GM12878 (cell line): Measurements from ENCODE around the gene LRRC61. TPM values are rescaled to one million over a fixed set of nuclear protein-coding genes. Genes with fewer than 3 reads are reported as not detected.

Source experiments
- ASH2L ChIP-seq: fragments of 300-600, 200-600 bp; sonication (generic); IDR thresholded peaks from 2 replicates; pipeline ENCODE4 v1.6.1; 2017; ENCODE audit warnings: low read depth, mild to moderate bottlenecking, borderline replicate concordance
- CTCF ChIP-seq, 3 experiments: IDR thresholded peaks in 2 of 3; conservative IDR thresholded peaks in 1 of 3; 2 replicates each; pipeline ENCODE4 v1.5.1; 2011; ENCODE audit warnings: low read depth in 3 of 3, low read length in 3 of 3, mild to moderate bottlenecking in 3 of 3, control low read depth in 2 of 3, moderate library complexity in 2 of 3, inconsistent platforms in 1 of 3, mixed read lengths in 1 of 3; ENCODE audit not compliant: control insufficient read depth in 2 of 3, insufficient read depth in 1 of 3; ENCODE audit errors: extremely low read depth in 1 of 3
- EED ChIP-seq: sonication (generic); IDR thresholded peaks from 2 replicates; pipeline ENCODE4 v1.6.1; 2016; ENCODE audit warnings: antibody characterized with exemption, low read depth
- GATAD2B ChIP-seq: fragments of 450-650 bp; conservative IDR thresholded peaks from 2 replicates; pipeline ENCODE4 v1.6.1; 2017; ENCODE audit warnings: low read depth, mild to moderate bottlenecking, moderate library complexity
- HDAC6 ChIP-seq: fragments of 200-600 bp; sonication (generic); IDR thresholded peaks from one replicate; pipeline ENCODE4 v1.8.0; 2017; ENCODE audit warnings: antibody characterized with exemption; ENCODE audit not compliant: unreplicated experiment
- MEF2A ChIP-seq: IDR thresholded peaks from 2 replicates; pipeline ENCODE4 v1.6.1; 2011; ENCODE audit warnings: low read depth, mild to moderate bottlenecking, low read length, moderate library complexity; ENCODE audit not compliant: insufficient read depth
- MYC ChIP-seq: IDR thresholded peaks from 2 replicates; pipeline ENCODE4 v1.6.1; 2011; ENCODE audit warnings: mild to moderate bottlenecking, low read length, moderate library complexity, inconsistent platforms; ENCODE audit not compliant: insufficient read depth, insufficient replicate concordance, insufficient read length, severe bottlenecking
- NR2F1 ChIP-seq: fragments of 450-650 bp; conservative IDR thresholded peaks from 2 replicates; pipeline ENCODE4 v1.6.1; 2017; ENCODE audit warnings: mild to moderate bottlenecking
- RELA ChIP-seq: fragments of 450-650 bp; IDR thresholded peaks from 2 replicates; pipeline ENCODE4 v1.8.0; 2014; ENCODE audit warnings: borderline replicate concordance; ENCODE audit not compliant: partially characterized antibody
- SIX5 ChIP-seq: IDR thresholded peaks from 2 replicates; pipeline ENCODE4 v1.6.1; 2011; ENCODE audit warnings: mild to moderate bottlenecking, low read depth, low read length, moderate library complexity; ENCODE audit not compliant: severe bottlenecking
- TBL1XR1 ChIP-seq: IDR thresholded peaks from 2 replicates; pipeline ENCODE4 v1.6.1; 2012; ENCODE audit warnings: low read depth, low read length, improper control_type of control experiment
- ZSCAN29 ChIP-seq: fragments of 450-650 bp; IDR thresholded peaks from 2 replicates; pipeline ENCODE4 v1.6.1; 2017; ENCODE audit warnings: mild to moderate bottlenecking, moderate library complexity
- polyA plus RNA-seq, 11 experiments: library from polyadenylated mRNA; depleted of rRNA in 4 of 11; unstranded in 6 of 11; stranded (reverse) in 5 of 11; fragments of >200 nt; fragmentation: Nextera tagmentation in 4 of 11; fragmentation: Illumina TruSeq in 1 of 11; extraction: Ambion mirVana in 4 of 11; extraction: Trizol in 1 of 11; gene quantifications; 1 replicate in 1 of 11; 2 replicates in 10 of 11; pipeline versions ENCODE4 v1.2.1 to v1.2.3, GENCODE V29; 2011 to 2016; ENCODE audit warnings: inconsistent platforms in 2 of 11, missing spikeins in 2 of 11, low read depth in 1 of 11
- total RNA-seq, 4 experiments: library from RNA; depleted of rRNA in 3 of 4; stranded (reverse); fragments of >200 nt in 3 of 4; fragmentation: Illumina TruSeq in 1 of 4; extraction: Trizol in 1 of 4; gene quantifications; 2 replicates each; pipeline versions ENCODE4 v1.2.1 to v1.2.3, GENCODE V29; 2013 to 2021
- TF ChIP-seq, protein P1 (sequence below): fragments of 450-650 bp; IDR thresholded peaks from 2 replicates; pipeline ENCODE4 v1.6.1; 2018; ENCODE audit warnings: borderline replicate concordance, mild to moderate bottlenecking; ENCODE audit not compliant: partially characterized antibody
- TF ChIP-seq, protein P2 (sequence below): IDR thresholded peaks from 2 replicates; pipeline ENCODE4 v1.6.1; 2012; ENCODE audit warnings: low read depth, low read length, improper control_type of control experiment
- TF ChIP-seq, protein P3 (sequence below): IDR thresholded peaks from 2 replicates; pipeline ENCODE4 v1.6.1; 2011; ENCODE audit warnings: mild to moderate bottlenecking, low read depth, low read length, moderate library complexity; ENCODE audit not compliant: insufficient replicate concordance
- TF ChIP-seq, protein P4 (sequence below): IDR thresholded peaks from 2 replicates; pipeline ENCODE4 v1.6.1; 2012; ENCODE audit warnings: mild to moderate bottlenecking, low read depth, low read length
- TF ChIP-seq, protein P5 (sequence below): IDR thresholded peaks from 2 replicates; pipeline ENCODE4 v1.6.1; 2011; ENCODE audit warnings: borderline replicate concordance, low read depth, mild to moderate bottlenecking, moderate library complexity, mixed read lengths, low read length; ENCODE audit not compliant: insufficient read depth; ENCODE audit errors: extremely low read length

The LRRC61 gene
- total and polyA plus RNA-seq, 10 of the 15 experiments (the other 5 are each of a cell fraction or from before 2014, with no cell fraction given) = 1.4 to 54.2 (median 21.8) TPM

DNA sequence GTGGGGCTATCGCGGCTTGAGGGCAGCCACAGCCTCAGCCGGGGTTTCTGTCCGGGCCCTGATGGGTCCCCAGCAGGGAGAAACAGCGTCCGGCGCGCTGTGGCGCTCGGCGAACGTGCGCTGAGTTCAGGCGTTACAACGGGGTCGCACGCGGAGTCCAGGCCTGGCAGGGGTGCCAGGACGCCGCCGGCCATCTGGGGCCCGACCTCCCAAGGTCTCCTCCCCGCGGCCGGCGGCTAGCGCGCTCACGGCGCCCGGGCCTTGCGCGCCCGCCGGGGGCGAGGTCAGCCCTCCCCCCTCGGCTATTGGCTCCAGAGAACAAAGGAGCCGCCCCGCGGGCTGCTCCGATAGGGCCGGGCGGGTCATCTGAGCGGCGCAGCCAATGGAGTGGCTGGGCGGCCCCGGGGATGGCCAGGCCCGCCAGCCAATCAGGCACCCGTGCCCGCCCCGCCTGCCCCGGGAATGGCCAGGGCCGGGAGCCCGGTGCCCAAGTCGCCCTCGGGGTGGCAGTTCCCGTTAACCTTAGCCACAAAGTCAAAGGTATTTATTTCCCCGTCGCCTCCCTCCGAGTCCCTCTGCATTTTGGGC lies 55.8 kb downstream of the LRRC61 start, which contains the start of gene ZNF775 (continued):
- TF ChIP-seq CTCF (IDR thresholded peaks at IDR 0.05 in 2 of 3, conservative IDR thresholded peaks at IDR 0.05 in 1 of 3; ENCODE audit: control insufficient read depth in 2 of 3, extremely low read depth in 1 of 3, insufficient read depth in 1 of 3, low read depth in 3 of 3, low read length in 3 of 3) = no peak
- TF ChIP-seq ZSCAN29 = 0 out of 2 replicates have a peak, but pooled peaks have one; percentile 28
- no peak for TF ChIP-seq SIX5
- TF ChIP-seq, protein P1, sequence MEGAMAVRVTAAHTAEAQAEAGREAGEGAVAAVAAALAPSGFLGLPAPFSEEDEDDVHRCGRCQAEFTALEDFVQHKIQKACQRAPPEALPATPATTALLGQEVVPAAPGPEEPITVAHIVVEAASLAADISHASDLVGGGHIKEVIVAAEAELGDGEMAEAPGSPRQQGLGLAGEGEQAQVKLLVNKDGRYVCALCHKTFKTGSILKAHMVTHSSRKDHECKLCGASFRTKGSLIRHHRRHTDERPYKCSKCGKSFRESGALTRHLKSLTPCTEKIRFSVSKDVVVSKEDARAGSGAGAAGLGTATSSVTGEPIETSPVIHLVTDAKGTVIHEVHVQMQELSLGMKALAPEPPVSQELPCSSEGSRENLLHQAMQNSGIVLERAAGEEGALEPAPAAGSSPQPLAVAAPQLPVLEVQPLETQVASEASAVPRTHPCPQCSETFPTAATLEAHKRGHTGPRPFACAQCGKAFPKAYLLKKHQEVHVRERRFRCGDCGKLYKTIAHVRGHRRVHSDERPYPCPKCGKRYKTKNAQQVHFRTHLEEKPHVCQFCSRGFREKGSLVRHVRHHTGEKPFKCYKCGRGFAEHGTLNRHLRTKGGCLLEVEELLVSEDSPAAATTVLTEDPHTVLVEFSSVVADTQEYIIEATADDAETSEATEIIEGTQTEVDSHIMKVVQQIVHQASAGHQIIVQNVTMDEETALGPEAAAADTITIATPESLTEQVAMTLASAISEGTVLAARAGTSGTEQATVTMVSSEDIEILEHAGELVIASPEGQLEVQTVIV = no peak
- no peak for TF ChIP-seq MEF2A
- TF ChIP-seq EED = no peak
- TF ChIP-seq, protein P2, sequence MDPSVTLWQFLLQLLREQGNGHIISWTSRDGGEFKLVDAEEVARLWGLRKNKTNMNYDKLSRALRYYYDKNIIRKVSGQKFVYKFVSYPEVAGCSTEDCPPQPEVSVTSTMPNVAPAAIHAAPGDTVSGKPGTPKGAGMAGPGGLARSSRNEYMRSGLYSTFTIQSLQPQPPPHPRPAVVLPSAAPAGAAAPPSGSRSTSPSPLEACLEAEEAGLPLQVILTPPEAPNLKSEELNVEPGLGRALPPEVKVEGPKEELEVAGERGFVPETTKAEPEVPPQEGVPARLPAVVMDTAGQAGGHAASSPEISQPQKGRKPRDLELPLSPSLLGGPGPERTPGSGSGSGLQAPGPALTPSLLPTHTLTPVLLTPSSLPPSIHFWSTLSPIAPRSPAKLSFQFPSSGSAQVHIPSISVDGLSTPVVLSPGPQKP = no peak
- no peak for TF ChIP-seq TBL1XR1
- no peak for TF ChIP-seq MYC
- no peak for TF ChIP-seq HDAC6
- no peak; the same call in 1 of the 2 replicates for TF ChIP-seq GATAD2B
- TF ChIP-seq, protein P3, sequence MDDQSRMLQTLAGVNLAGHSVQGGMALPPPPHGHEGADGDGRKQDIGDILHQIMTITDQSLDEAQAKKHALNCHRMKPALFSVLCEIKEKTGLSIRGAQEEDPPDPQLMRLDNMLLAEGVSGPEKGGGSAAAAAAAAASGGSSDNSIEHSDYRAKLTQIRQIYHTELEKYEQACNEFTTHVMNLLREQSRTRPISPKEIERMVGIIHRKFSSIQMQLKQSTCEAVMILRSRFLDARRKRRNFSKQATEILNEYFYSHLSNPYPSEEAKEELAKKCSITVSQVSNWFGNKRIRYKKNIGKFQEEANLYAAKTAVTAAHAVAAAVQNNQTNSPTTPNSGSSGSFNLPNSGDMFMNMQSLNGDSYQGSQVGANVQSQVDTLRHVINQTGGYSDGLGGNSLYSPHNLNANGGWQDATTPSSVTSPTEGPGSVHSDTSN = peak; percentile 92
- TF ChIP-seq, protein P4, sequence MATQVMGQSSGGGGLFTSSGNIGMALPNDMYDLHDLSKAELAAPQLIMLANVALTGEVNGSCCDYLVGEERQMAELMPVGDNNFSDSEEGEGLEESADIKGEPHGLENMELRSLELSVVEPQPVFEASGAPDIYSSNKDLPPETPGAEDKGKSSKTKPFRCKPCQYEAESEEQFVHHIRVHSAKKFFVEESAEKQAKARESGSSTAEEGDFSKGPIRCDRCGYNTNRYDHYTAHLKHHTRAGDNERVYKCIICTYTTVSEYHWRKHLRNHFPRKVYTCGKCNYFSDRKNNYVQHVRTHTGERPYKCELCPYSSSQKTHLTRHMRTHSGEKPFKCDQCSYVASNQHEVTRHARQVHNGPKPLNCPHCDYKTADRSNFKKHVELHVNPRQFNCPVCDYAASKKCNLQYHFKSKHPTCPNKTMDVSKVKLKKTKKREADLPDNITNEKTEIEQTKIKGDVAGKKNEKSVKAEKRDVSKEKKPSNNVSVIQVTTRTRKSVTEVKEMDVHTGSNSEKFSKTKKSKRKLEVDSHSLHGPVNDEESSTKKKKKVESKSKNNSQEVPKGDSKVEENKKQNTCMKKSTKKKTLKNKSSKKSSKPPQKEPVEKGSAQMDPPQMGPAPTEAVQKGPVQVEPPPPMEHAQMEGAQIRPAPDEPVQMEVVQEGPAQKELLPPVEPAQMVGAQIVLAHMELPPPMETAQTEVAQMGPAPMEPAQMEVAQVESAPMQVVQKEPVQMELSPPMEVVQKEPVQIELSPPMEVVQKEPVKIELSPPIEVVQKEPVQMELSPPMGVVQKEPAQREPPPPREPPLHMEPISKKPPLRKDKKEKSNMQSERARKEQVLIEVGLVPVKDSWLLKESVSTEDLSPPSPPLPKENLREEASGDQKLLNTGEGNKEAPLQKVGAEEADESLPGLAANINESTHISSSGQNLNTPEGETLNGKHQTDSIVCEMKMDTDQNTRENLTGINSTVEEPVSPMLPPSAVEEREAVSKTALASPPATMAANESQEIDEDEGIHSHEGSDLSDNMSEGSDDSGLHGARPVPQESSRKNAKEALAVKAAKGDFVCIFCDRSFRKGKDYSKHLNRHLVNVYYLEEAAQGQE = no peak
- TF ChIP-seq NR2F1 = peak; percentile 97
- TF ChIP-seq RELA = peak; percentile 25
- TF ChIP-seq, protein P5, sequence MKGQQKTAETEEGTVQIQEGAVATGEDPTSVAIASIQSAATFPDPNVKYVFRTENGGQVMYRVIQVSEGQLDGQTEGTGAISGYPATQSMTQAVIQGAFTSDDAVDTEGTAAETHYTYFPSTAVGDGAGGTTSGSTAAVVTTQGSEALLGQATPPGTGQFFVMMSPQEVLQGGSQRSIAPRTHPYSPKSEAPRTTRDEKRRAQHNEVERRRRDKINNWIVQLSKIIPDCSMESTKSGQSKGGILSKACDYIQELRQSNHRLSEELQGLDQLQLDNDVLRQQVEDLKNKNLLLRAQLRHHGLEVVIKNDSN = peak; percentile 87
- TF ChIP-seq ASH2L = no peak
